HEK293 (cell line): ENCODE measurements around the gene NMNAT2.

ENCODE experiments used
- CTCF ChIA-PET: fragments of 350-600 bp; formaldehyde crosslinking; extraction: SDS; loops from one replicate; lab custom pipeline; 2021; ENCODE audit warnings: antibody characterized with exemption; lab: Yijun Ruan, JAX
- POLR2A ChIA-PET: fragments of 300-600 bp; formaldehyde crosslinking; extraction: SDS; loops from one replicate; lab custom pipeline; 2020; ENCODE audit warnings: antibody characterized with exemption, inconsistent platforms; lab: Yijun Ruan, JAX
- H3K27ac ChIP-seq: fragments of 200-500 bp; sonication (Bioruptor generic); 2 replicates; pipeline ENCODE4 v1.5.1; 2014; ENCODE audit warnings: low read depth, low read length, control low read depth, inconsistent platforms; ENCODE audit errors: extremely low read depth
- H3K36me3 ChIP-seq, 2 experiments: fragments of 200-500 bp in 1 of 2; sonication (Bioruptor generic) in 1 of 2; 1 replicate in 1 of 2; 2 replicates in 1 of 2; pipeline ENCODE4 v1.5.1; 2014 to 2017; ENCODE audit warnings: inconsistent platforms in 2 of 2, low read length in 2 of 2; ENCODE audit not compliant: control insufficient read depth in 2 of 2, insufficient read depth in 1 of 2
- H3K4me1 ChIP-seq: fragments of 200-500 bp; sonication (Bioruptor generic); 2 replicates; pipeline ENCODE4 v1.5.1; 2014; ENCODE audit warnings: mild to moderate bottlenecking, low read length, inconsistent platforms; ENCODE audit not compliant: control insufficient read depth, insufficient read depth
- H3K4me3 ChIP-seq: 2 replicates; pipeline ENCODE4 v1.5.1; 2011; ENCODE audit warnings: low read depth, mild to moderate bottlenecking, control low read depth, low read length, moderate library complexity
- H3K9me3 ChIP-seq: fragments of 200-500 bp; sonication (Bioruptor generic); 2 replicates; pipeline ENCODE4 v1.5.1; 2014; ENCODE audit warnings: low read depth, low read length, inconsistent platforms; ENCODE audit not compliant: control insufficient read depth, insufficient read depth
- BCL11A ChIP-seq: fragments of 450-650 bp; formaldehyde crosslinking; IDR thresholded peaks from 2 replicates; pipeline ENCODE4 v1.5.1; 2016; ENCODE audit warnings: low read depth, missing biosample characterization, missing genetic modification characterization
- PRDM1 ChIP-seq: fragments of 450-650 bp; formaldehyde crosslinking; IDR thresholded peaks from 2 replicates; pipeline ENCODE4; 2016; ENCODE audit warnings: missing biosample characterization, missing genetic modification characterization
- SP2 ChIP-seq: fragments of 450-650 bp; formaldehyde crosslinking; IDR thresholded peaks from 2 replicates; pipeline ENCODE4 v1.5.1; 2016; ENCODE audit warnings: missing biosample characterization, missing genetic modification characterization
- SP3 ChIP-seq: fragments of 450-650 bp; formaldehyde crosslinking; IDR thresholded peaks from 2 replicates; pipeline ENCODE4 v1.5.1; 2016; ENCODE audit warnings: missing biosample characterization, missing genetic modification characterization
- SP7 ChIP-seq: fragments of 450-650 bp; formaldehyde crosslinking; IDR thresholded peaks from 2 replicates; pipeline ENCODE4 v1.5.1; 2016; ENCODE audit warnings: missing biosample characterization, missing genetic modification characterization
- WT1 ChIP-seq: fragments of 450-650 bp; formaldehyde crosslinking; IDR thresholded peaks from 2 replicates; pipeline ENCODE4 v1.5.1; 2016; ENCODE audit warnings: missing biosample characterization, missing genetic modification characterization
- YY2 ChIP-seq: fragments of 450-650 bp; formaldehyde crosslinking; IDR thresholded peaks from 2 replicates; pipeline ENCODE4 v1.5.1; 2016; ENCODE audit warnings: missing biosample characterization, missing genetic modification characterization
- ZNF175 ChIP-seq: fragments of 450-650 bp; formaldehyde crosslinking; IDR thresholded peaks from 2 replicates; pipeline ENCODE4 v1.5.1; 2016; ENCODE audit warnings: missing biosample characterization, missing genetic modification characterization
- ZNF202 ChIP-seq: fragments of 450-650 bp; formaldehyde crosslinking; IDR thresholded peaks from 2 replicates; pipeline ENCODE4 v1.5.1; 2016; ENCODE audit warnings: missing biosample characterization, missing genetic modification characterization, borderline replicate concordance
- ZNF239 ChIP-seq: fragments of 450-650 bp; formaldehyde crosslinking; IDR thresholded peaks from 2 replicates; pipeline ENCODE4 v1.5.1; 2016; ENCODE audit warnings: missing biosample characterization, missing genetic modification characterization
- ZNF292 ChIP-seq: fragments of 450-650 bp; formaldehyde crosslinking; IDR thresholded peaks from 2 replicates; pipeline ENCODE4 v1.5.1; 2016; ENCODE audit warnings: low read depth, missing biosample characterization, missing genetic modification characterization, borderline replicate concordance
- ZNF335 ChIP-seq: fragments of 450-650 bp; formaldehyde crosslinking; conservative IDR thresholded peaks from 2 replicates; pipeline ENCODE4 v1.5.1; 2016; ENCODE audit warnings: missing biosample characterization, missing genetic modification characterization
- ZNF394 ChIP-seq: fragments of 450-650 bp; formaldehyde crosslinking; IDR thresholded peaks from 2 replicates; pipeline ENCODE4 v1.5.1; 2016; ENCODE audit warnings: missing biosample characterization, missing genetic modification characterization, mild to moderate bottlenecking, moderate library complexity, borderline replicate concordance
- ZNF660 ChIP-seq: fragments of 450-650 bp; IDR thresholded peaks from 2 replicates; pipeline ENCODE4 v1.5.1; 2018; ENCODE audit warnings: missing biosample characterization, mild to moderate bottlenecking, missing genetic modification characterization
- ZNF670 ChIP-seq: fragments of 450-650 bp; formaldehyde crosslinking; IDR thresholded peaks from 2 replicates; pipeline ENCODE4 v1.5.1; 2016; ENCODE audit warnings: missing biosample characterization, missing genetic modification characterization, low read depth
- ZNF785 ChIP-seq: fragments of 450-650 bp; formaldehyde crosslinking; IDR thresholded peaks from 2 replicates; pipeline ENCODE4 v1.5.1; 2016; ENCODE audit warnings: missing biosample characterization, missing genetic modification characterization
- ZSCAN23 ChIP-seq: fragments of 450-650 bp; formaldehyde crosslinking; IDR thresholded peaks from 2 replicates; pipeline ENCODE4 v1.5.1; 2016; ENCODE audit warnings: missing biosample characterization, missing genetic modification characterization
- ZXDB ChIP-seq: fragments of 450-650 bp; formaldehyde crosslinking; IDR thresholded peaks from 2 replicates; pipeline ENCODE4 v1.5.1; 2016; ENCODE audit warnings: missing biosample characterization, missing genetic modification characterization
- TF ChIP-seq, protein P1 (sequence below): fragments of 450-650 bp; formaldehyde crosslinking; IDR thresholded peaks from 2 replicates; pipeline ENCODE4 v1.5.1; 2017; ENCODE audit warnings: missing biosample characterization, missing genetic modification characterization
- TF ChIP-seq, protein P2 (sequence below): fragments of 450-650 bp; formaldehyde crosslinking; IDR thresholded peaks from 2 replicates; pipeline ENCODE4 v1.5.1; 2017; ENCODE audit warnings: missing biosample characterization, missing genetic modification characterization
- TF ChIP-seq, protein P3 (sequence below): fragments of 450-650 bp; formaldehyde crosslinking; conservative IDR thresholded peaks from 2 replicates; pipeline ENCODE4 v1.5.1; 2016; ENCODE audit warnings: low read depth, missing biosample characterization, missing genetic modification characterization

The NMNAT2 gene

GRCh38 chr1:183239220-183239742 is 178.9 kb downstream of the NMNAT2 start:
- POLR2A ChIA-PET, result no interaction called here
- CTCF ChIA-PET, result interaction anchor here (0.7 to 10.3 kb wide), 3 partner anchors 15 to 277 kb away, joined by 4 to 135 read pairs (median 8); no protein-coding TSS in a partner anchor
- TF ChIP-seq ZNF292 (tag by site-specific recombination), result no peak
- 0 out of 2 replicates have a peak, but pooled peaks have one; percentile 36 for TF ChIP-seq PRDM1
- Histone ChIP-seq H3K4me1 (peaks cover 3% of the 10 kb centered on the region), H3K4me3 (no peak overlapping the region), H3K27ac (no peak overlapping the region), H3K36me3 (no peaks in the 10 kb centered on the region), H3K9me3 (no peaks in the 10 kb centered on the region)

DNA sequence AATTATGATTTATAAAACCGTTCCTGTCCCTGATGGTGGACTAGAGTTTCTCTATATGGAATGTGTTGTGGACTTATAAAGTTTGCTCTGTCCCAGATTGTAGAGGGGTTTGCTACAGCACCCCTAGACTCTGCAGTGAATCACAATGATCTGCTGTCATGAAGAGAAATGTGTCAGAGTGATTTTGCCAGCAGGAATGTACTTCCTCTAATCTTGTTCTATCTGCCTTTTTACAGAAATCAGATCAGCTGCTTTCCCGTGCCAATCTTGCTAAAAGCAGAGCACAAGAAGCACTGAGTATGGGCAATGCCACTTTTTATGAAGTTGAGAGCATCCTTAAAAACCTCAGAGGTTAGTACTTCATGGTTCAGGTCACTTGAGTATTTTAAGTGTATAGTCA is 180.1 kb downstream of the NMNAT2 start:
- TF ChIP-seq ZSCAN23 (tag by site-specific recombination) (no peak), ZNF335 (tag by site-specific recombination) (no peak), WT1 (tag by site-specific recombination) (no peak), ZNF175 (no peak), ZNF660 (tag by site-specific recombination) (no peak), SP2 (tag by site-specific recombination) (no peak), SP3 (tag by site-specific recombination) (no peak), ZNF239 (tag by site-specific recombination) (no peak), ZNF785 (tag by site-specific recombination) (no peak), BCL11A (tag by site-specific recombination) (no peak)
- TF ChIP-seq, protein P1, sequence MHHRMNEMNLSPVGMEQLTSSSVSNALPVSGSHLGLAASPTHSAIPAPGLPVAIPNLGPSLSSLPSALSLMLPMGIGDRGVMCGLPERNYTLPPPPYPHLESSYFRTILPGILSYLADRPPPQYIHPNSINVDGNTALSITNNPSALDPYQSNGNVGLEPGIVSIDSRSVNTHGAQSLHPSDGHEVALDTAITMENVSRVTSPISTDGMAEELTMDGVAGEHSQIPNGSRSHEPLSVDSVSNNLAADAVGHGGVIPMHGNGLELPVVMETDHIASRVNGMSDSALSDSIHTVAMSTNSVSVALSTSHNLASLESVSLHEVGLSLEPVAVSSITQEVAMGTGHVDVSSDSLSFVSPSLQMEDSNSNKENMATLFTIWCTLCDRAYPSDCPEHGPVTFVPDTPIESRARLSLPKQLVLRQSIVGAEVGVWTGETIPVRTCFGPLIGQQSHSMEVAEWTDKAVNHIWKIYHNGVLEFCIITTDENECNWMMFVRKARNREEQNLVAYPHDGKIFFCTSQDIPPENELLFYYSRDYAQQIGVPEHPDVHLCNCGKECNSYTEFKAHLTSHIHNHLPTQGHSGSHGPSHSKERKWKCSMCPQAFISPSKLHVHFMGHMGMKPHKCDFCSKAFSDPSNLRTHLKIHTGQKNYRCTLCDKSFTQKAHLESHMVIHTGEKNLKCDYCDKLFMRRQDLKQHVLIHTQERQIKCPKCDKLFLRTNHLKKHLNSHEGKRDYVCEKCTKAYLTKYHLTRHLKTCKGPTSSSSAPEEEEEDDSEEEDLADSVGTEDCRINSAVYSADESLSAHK (tag by site-specific recombination), result no peak
- TF ChIP-seq, protein P2, sequence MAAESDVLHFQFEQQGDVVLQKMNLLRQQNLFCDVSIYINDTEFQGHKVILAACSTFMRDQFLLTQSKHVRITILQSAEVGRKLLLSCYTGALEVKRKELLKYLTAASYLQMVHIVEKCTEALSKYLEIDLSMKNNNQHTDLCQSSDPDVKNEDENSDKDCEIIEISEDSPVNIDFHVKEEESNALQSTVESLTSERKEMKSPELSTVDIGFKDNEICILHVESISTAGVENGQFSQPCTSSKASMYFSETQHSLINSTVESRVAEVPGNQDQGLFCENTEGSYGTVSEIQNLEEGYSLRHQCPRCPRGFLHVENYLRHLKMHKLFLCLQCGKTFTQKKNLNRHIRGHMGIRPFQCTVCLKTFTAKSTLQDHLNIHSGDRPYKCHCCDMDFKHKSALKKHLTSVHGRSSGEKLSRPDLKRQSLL (tag by site-specific recombination), result no peak
- ChIA-PET POLR2A (interaction anchor here (0.6 kb wide), 1 partner anchor 10 kb away, joined by 5 read pairs; no protein-coding TSS in a partner anchor), CTCF (interaction anchor here (0.6 to 10.3 kb wide), 4 partner anchors 9 to 1286 kb away, joined by 3 to 135 read pairs (median 4); no protein-coding TSS in a partner anchor)
- H3K36me3 ChIP-seq, result no peaks in the 10 kb centered on the region
- no peak overlapping the region for H3K4me3 ChIP-seq
- H3K27ac ChIP-seq, result no peak overlapping the region
- no peaks in the 10 kb centered on the region for H3K9me3 ChIP-seq
- peaks cover 6% of the 10 kb centered on the region for H3K4me1 ChIP-seq

DNA sequence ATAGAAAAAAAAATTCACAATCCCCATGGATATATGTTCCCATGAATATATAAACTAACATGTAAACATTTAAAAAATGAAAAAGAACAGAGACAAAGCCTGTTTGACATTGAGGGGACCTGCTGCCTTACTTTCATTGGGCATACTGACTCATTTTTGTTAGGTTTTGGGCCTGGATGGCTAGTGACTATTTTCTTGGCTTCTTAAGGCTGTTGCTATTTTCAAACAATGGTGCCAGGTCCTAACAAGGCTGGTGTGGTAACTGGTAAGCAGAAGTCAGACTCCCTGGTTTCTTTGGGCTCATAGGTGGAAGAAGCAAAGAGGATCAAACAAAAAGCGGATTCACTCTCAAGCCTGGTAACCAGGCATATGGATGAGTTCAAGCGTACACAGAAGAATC is 181.1 kb downstream of the NMNAT2 start:
- CTCF ChIA-PET, result interaction anchor here (0.6 to 10.3 kb wide), 4 partner anchors 10 to 34 kb away, joined by 3 to 135 read pairs (median 5); no protein-coding TSS in a partner anchor
- TF ChIP-seq YY2 (tag by site-specific recombination) (no peak), ZNF202 (tag by site-specific recombination) (no peak), ZNF394 (no peak), SP7 (no peak), ZNF670 (tag by site-specific recombination) (no peak), ZXDB (tag by site-specific recombination) (no peak)
- TF ChIP-seq, protein P3, sequence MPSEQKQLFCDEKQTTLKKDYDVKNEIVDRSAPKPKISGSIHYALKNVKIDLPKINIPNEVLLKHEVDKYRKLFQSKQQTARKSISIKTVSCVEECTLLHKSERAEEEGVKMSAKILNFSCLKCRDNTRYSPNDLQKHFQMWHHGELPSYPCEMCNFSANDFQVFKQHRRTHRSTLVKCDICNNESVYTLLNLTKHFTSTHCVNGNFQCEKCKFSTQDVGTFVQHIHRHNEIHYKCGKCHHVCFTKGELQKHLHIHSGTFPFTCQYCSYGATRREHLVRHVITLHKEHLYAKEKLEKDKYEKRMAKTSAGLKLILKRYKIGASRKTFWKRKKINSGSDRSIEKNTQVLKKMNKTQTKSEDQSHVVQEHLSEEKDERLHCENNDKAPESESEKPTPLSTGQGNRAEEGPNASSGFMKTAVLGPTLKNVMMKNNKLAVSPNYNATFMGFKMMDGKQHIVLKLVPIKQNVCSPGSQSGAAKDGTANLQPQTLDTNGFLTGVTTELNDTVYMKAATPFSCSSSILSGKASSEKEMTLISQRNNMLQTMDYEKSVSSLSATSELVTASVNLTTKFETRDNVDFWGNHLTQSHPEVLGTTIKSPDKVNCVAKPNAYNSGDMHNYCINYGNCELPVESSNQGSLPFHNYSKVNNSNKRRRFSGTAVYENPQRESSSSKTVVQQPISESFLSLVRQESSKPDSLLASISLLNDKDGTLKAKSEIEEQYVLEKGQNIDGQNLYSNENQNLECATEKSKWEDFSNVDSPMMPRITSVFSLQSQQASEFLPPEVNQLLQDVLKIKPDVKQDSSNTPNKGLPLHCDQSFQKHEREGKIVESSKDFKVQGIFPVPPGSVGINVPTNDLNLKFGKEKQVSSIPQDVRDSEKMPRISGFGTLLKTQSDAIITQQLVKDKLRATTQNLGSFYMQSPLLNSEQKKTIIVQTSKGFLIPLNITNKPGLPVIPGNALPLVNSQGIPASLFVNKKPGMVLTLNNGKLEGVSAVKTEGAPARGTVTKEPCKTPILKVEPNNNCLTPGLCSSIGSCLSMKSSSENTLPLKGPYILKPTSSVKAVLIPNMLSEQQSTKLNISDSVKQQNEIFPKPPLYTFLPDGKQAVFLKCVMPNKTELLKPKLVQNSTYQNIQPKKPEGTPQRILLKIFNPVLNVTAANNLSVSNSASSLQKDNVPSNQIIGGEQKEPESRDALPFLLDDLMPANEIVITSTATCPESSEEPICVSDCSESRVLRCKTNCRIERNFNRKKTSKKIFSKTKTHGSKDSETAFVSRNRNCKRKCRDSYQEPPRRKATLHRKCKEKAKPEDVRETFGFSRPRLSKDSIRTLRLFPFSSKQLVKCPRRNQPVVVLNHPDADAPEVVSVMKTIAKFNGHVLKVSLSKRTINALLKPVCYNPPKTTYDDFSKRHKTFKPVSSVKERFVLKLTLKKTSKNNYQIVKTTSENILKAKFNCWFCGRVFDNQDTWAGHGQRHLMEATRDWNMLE (tag by site-specific recombination), result no peak

More for the DNA sequence above, 181.1 kb downstream of the NMNAT2 start:
- no peaks in the 10 kb centered on the region for H3K36me3 ChIP-seq
- H3K9me3 ChIP-seq, result no peaks in the 10 kb centered on the region
- peaks cover 6% of the 10 kb centered on the region for H3K4me1 ChIP-seq
- H3K4me3 ChIP-seq, result no peak overlapping the region
- POLR2A ChIA-PET, result no interaction called here
- H3K27ac ChIP-seq, result no peak overlapping the region
